Measurements from ENCODE around the gene SLC16A12. TPM values are rescaled to one million over a fixed set of nuclear protein-coding genes. Genes with fewer than 3 reads are reported as not detected.
"Not testable (repeated sequence)": the region's sequence is repeated elsewhere in the genome, so short reads cannot be mapped to it uniquely, and the experiment has no call there.

SLC16A12 gene
- total RNA-seq, 1 donor from 2014 or later, result not detected

DNA sequence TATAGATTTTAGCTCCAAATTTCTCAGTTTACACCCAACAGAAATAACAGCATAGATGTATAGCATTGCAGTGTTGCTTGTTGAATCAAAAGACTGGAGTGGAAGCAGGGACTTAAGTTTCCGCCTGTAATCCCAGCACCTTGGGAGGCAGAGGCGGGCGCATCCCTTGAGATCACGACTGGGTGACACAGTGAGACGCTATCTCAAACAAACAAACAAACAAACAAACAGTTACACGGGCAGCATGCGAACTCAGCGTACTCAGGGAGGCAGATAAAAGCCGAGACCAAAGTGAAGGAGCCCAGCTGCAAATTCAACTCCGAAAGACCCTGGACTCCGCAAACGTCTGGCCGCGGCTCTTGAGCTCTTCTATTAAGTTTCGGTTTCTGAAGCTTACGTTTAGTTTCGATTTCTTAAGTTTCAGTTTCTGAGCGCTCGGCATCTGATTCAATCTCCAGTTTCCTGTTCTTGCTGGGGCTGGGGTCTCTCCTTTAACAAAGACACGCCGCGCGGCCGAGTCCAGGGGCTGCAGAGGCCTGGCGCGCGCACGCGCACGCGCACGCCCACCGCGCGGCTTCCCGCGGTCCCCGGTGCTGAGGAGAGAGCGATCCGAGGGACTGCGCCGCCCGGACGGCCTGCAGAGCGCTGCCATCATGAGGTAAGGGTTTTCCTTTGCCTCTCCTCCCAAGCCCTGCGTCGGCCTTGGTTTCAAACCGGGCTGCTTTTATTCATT lies 121.1 kb downstream of the SLC16A12 start, which contains the start of gene IFIT5:
Gene IFIT5 (plus strand): TSS at position 423 of the 733 bp plus-strand sequence. CDS start 231 bp downstream, at position 654.
- TF ChIP-seq, protein P1, sequence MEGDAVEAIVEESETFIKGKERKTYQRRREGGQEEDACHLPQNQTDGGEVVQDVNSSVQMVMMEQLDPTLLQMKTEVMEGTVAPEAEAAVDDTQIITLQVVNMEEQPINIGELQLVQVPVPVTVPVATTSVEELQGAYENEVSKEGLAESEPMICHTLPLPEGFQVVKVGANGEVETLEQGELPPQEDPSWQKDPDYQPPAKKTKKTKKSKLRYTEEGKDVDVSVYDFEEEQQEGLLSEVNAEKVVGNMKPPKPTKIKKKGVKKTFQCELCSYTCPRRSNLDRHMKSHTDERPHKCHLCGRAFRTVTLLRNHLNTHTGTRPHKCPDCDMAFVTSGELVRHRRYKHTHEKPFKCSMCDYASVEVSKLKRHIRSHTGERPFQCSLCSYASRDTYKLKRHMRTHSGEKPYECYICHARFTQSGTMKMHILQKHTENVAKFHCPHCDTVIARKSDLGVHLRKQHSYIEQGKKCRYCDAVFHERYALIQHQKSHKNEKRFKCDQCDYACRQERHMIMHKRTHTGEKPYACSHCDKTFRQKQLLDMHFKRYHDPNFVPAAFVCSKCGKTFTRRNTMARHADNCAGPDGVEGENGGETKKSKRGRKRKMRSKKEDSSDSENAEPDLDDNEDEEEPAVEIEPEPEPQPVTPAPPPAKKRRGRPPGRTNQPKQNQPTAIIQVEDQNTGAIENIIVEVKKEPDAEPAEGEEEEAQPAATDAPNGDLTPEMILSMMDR (IDR thresholded peaks at IDR 0.05; ENCODE audit: partially characterized antibody, unreplicated experiment), result no peak
- Mint-ChIP-seq H3K27ac (ENCODE audit: unreplicated experiment) (peak within 1 kb of the TSS; percentile 89), H3K27me3 (ENCODE audit: unreplicated experiment) (peaks cover 11% of the 10 kb centered on the region), H3K36me3 (ENCODE audit: unreplicated experiment) (no peaks in the 10 kb centered on the region), H3K4me3 (ENCODE audit: unreplicated experiment) (peak within 1 kb of the TSS; percentile 98), H3K9me3 (ENCODE audit: unreplicated experiment) (peaks cover 7% of the 10 kb centered on the region), H3K4me1 (ENCODE audit: low read depth, unreplicated experiment) (peaks cover 7% of the 10 kb centered on the region)
- peak; percentile 81 for DNase-seq

DNA sequence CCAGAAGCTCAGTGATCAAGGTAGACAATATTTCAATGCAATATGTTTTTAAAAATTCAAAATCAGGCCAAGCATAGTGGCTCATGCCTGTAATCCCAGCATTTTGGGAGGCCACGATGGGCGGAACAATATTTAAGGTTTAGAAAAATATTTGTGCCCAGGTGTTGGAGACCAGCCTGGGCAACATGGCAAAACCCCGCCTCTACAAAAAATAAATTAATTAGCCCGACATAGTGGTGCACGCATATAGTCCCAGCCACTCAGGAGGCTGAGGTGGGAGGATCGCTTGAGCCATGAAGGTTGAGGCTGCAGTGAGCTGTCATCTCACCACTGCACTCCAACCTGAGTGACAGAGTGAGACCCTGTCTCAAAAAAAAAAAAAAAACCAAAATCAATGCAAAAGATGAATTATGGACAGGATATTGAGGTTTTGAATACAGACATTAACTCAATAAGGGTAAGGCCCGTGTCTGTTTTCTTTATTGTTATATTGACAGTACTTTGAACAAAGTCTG lies 121.9 kb downstream of the SLC16A12 start:
- no peak overlapping the region for H3K27ac Mint-ChIP-seq (ENCODE audit: unreplicated experiment)
- no peaks in the 10 kb centered on the region for H3K36me3 Mint-ChIP-seq (ENCODE audit: unreplicated experiment)
- H3K4me1 Mint-ChIP-seq (ENCODE audit: low read depth, unreplicated experiment), result peaks cover 7% of the 10 kb centered on the region
- peaks cover 11% of the 10 kb centered on the region for H3K27me3 Mint-ChIP-seq (ENCODE audit: unreplicated experiment)
- TF ChIP-seq, protein P1 (IDR thresholded peaks at IDR 0.05; ENCODE audit: partially characterized antibody, unreplicated experiment), result no peak
- peak overlapping the region; percentile 98 for H3K4me3 Mint-ChIP-seq (ENCODE audit: unreplicated experiment)
- H3K9me3 Mint-ChIP-seq (ENCODE audit: unreplicated experiment), result peaks cover 7% of the 10 kb centered on the region
- DNase-seq, result no peak

DNA sequence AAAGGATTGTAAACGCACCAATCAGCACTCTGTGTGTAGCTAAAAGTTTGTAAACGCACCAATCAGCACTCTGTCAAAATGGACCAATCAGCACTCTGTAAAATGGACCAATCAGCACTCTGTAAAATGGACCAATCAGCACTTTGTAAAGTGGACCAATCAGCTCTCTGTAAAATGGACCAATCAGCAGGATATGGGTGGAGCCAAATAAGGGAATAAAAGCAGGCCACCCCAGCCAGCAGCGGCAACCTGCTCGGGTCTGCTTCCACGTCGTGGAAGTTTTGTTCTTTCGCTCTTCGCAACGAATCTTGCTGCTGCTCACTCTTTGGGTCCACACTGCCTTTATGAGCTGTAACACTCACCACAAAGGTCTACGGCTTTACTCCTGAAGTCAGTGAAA lies 123.1 kb downstream of the SLC16A12 start:
- H3K4me3 Mint-ChIP-seq (ENCODE audit: unreplicated experiment); DNase-seq; H3K4me1 Mint-ChIP-seq (ENCODE audit: low read depth, unreplicated experiment); H3K36me3 Mint-ChIP-seq (ENCODE audit: unreplicated experiment); H3K9me3 Mint-ChIP-seq (ENCODE audit: unreplicated experiment); H3K27ac Mint-ChIP-seq (ENCODE audit: unreplicated experiment): not testable (repeated sequence)
- peaks cover 11% of the 10 kb centered on the region for H3K27me3 Mint-ChIP-seq (ENCODE audit: unreplicated experiment)

DNA sequence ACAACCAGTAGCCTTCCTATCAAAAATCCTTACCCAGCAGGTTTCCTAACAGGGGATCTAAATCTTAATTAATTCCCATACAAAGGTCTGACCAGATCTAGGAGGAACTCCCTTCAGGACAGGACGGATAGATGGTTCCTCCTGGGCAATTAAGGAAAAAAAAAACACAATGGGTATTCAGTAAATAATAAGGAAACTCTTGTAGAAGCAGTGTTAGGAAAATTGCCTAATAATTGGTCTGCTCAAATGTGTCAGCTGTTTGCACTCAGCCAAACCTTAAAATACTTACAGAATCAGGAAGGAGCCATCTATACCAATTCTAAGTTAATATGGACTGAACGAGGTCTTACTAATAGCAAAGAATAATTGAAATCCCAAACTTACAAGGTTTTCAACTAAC lies 124.3 kb downstream of the SLC16A12 start:
- H3K27me3 Mint-ChIP-seq (ENCODE audit: unreplicated experiment), result peaks cover 10% of the 10 kb centered on the region
- H3K9me3 Mint-ChIP-seq (ENCODE audit: unreplicated experiment); H3K27ac Mint-ChIP-seq (ENCODE audit: unreplicated experiment): not testable (repeated sequence)

DNA sequence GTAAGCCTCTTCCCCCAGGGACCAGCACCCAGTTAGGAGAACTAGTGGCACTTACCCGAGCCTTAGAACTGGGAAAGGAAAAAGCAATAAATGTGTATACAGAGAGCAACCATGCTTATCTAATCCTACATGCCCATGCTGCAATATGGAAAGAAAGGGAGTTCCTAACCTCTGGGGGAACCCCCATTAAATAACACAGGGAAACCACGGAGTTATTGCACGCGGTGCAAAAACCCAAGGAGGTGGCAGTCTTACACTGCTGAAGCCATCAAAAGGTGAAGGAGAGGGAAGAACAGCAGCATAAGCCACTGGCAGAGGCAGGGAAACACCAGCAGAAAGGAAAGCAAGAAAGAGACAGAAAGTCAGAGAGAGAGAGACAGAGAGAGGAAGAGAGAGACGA lies 124.8 kb downstream of the SLC16A12 start:
- not testable (repeated sequence) for DNase-seq; H3K4me1 Mint-ChIP-seq (ENCODE audit: low read depth, unreplicated experiment)

More for the DNA sequence above, 124.3 kb downstream of the SLC16A12 start:
- H3K36me3 Mint-ChIP-seq (ENCODE audit: unreplicated experiment); H3K4me1 Mint-ChIP-seq (ENCODE audit: low read depth, unreplicated experiment); H3K4me3 Mint-ChIP-seq (ENCODE audit: unreplicated experiment); DNase-seq: not testable (repeated sequence)

DNA sequence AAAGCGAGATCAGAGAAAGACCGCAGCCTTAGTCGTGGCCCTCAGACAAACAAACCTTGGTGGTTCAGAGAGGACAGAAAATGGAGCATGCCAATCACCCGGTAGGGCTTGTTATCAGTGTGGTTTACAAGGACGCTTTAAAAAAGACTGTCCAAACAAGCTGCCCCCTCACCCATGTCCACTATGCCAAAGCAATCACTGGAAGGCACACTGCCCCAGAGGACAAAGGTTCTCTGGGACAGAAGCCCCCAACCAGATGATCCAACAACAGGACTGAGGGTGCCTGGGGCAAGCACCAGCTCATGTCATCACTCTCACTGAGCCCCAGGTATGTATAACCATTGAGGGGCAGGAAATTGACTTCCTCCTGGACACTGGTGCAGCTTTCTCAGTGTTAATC lies 126.1 kb downstream of the SLC16A12 start:
- DNase-seq; H3K36me3 Mint-ChIP-seq (ENCODE audit: unreplicated experiment); H3K4me3 Mint-ChIP-seq (ENCODE audit: unreplicated experiment); H3K27ac Mint-ChIP-seq (ENCODE audit: unreplicated experiment); H3K9me3 Mint-ChIP-seq (ENCODE audit: unreplicated experiment); H3K4me1 Mint-ChIP-seq (ENCODE audit: low read depth, unreplicated experiment); H3K27me3 Mint-ChIP-seq (ENCODE audit: unreplicated experiment): not testable (repeated sequence)

More for the DNA sequence above, 124.8 kb downstream of the SLC16A12 start:
- not testable (repeated sequence) for H3K27ac Mint-ChIP-seq (ENCODE audit: unreplicated experiment); H3K27me3 Mint-ChIP-seq (ENCODE audit: unreplicated experiment); H3K4me3 Mint-ChIP-seq (ENCODE audit: unreplicated experiment); H3K9me3 Mint-ChIP-seq (ENCODE audit: unreplicated experiment); H3K36me3 Mint-ChIP-seq (ENCODE audit: unreplicated experiment)

DNA sequence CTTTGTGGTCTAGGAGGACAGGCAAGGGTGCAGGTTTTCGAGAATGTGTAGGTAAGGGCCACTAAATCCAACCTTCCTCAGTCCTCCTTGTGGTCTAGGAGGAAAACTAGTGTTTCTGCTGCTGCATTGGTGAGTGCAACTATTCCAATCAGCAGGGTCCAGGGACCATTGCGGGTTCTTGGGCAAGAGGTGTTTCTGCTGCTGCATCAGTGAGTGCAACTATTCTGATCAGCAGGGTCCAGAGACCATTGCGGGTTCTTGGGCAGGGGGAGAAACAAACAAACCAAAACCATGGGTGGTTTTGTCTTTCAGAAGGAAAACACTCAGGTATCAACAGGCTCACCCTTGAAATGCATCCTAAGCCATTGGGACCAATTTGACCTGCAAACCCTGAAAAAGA lies 127.6 kb downstream of the SLC16A12 start:
- not testable (repeated sequence) for H3K9me3 Mint-ChIP-seq (ENCODE audit: unreplicated experiment); H3K36me3 Mint-ChIP-seq (ENCODE audit: unreplicated experiment); H3K27ac Mint-ChIP-seq (ENCODE audit: unreplicated experiment); H3K27me3 Mint-ChIP-seq (ENCODE audit: unreplicated experiment); DNase-seq; H3K4me1 Mint-ChIP-seq (ENCODE audit: low read depth, unreplicated experiment); H3K4me3 Mint-ChIP-seq (ENCODE audit: unreplicated experiment)

DNA sequence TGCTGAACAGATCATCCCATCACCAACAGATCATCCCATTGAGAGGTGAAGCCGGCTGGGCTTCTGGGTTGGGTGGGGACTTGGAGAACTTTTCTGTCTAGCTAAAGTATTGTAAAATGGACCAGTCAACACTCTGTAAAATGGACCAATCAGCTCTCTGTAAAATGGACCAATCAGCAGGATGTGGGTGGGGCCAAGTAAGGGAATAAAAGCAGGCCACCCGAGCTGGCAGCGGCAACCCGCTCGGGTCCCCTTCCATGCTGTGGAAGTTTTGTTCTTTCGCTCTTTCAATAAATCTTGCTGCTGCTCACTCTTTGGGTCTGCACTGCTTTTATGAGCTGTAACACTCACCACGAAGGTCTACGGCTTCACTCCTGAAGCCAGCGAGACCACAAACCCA lies 129.2 kb downstream of the SLC16A12 start:
- H3K36me3 Mint-ChIP-seq (ENCODE audit: unreplicated experiment); H3K27ac Mint-ChIP-seq (ENCODE audit: unreplicated experiment); H3K27me3 Mint-ChIP-seq (ENCODE audit: unreplicated experiment); H3K4me1 Mint-ChIP-seq (ENCODE audit: low read depth, unreplicated experiment); H3K4me3 Mint-ChIP-seq (ENCODE audit: unreplicated experiment); DNase-seq; H3K9me3 Mint-ChIP-seq (ENCODE audit: unreplicated experiment): not testable (repeated sequence)

All from glutamatergic neuron (in vitro differentiated cells).